ENCODE measurements around the gene XRCC4. TPM values are rescaled to one million over a fixed set of nuclear protein-coding genes. Genes with fewer than 3 reads are reported as not detected.
"Not testable (repeated sequence)": the region's sequence is repeated elsewhere in the genome, so short reads cannot be mapped to it uniquely, and the experiment has no call there.

XRCC4 gene
- polyA plus RNA-seq, 4 donors: 11.2 to 15.2 (median 12.4) TPM

GRCh38 chr5:83107692-83108420 is 30.5 kb downstream of the XRCC4 start:
- DNase-seq (ENCODE audit: low read depth in 4 of 4, low spot score in 2 of 4): no peak

GRCh38 chr5:83109380-83109779 is 32.0 kb downstream of the XRCC4 start:
- no peak for DNase-seq (ENCODE audit: low read depth in 4 of 4, low spot score in 2 of 4)

GRCh38 chr5:83115816-83116215 is 38.5 kb downstream of the XRCC4 start:
- no peak for DNase-seq (ENCODE audit: low read depth in 4 of 4, low spot score in 2 of 4)

GRCh38 chr5:83118471-83118870 is 41.1 kb downstream of the XRCC4 start:
- no peak for DNase-seq (ENCODE audit: low read depth in 4 of 4, low spot score in 2 of 4)

GRCh38 chr5:83118976-83119375 is 41.6 kb downstream of the XRCC4 start:
- no peak for DNase-seq (ENCODE audit: low read depth in 4 of 4, low spot score in 2 of 4)

DNA sequence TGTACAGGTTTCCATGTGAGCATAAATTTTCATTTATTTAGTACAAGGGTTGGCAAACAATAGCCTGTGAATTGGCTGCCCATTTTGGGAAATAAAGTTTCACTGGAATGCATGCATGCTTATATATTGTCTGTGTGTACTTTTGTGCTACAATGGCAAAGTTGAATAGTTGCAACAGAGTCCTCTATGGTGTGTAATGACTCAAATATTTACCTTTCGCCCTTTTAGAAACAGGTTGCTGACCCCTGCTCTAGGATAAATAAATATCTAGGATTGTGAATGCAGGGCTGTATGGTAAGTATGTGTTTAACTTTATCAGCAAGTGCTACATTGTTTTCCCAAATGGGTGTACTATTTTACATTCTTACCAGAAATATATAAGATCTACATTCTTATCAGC is 47.2 kb downstream of the XRCC4 start:
- DNase-seq (ENCODE audit: low read depth in 4 of 4, low spot score in 2 of 4): no peak

DNA sequence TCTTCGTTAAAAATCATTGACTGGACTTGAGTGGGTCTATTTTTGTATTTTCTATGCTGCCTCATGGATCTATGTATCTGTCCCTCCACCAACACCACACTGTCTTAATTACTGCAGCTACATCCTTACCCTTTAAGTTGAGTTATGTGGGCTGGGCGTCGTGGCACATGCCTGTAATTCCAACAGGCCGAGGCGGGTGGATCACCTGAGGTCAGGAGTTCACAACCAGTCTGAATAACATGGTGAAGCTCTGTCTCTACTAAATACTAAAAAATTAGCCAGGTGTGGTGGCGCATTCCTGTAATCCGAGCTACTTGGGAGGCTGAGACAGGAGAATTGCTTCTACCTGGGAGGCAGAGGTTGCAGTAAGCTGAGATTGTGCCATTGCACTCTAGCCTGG is 48.2 kb downstream of the XRCC4 start:
- no peak for DNase-seq (ENCODE audit: low read depth in 4 of 4, low spot score in 2 of 4)

DNA sequence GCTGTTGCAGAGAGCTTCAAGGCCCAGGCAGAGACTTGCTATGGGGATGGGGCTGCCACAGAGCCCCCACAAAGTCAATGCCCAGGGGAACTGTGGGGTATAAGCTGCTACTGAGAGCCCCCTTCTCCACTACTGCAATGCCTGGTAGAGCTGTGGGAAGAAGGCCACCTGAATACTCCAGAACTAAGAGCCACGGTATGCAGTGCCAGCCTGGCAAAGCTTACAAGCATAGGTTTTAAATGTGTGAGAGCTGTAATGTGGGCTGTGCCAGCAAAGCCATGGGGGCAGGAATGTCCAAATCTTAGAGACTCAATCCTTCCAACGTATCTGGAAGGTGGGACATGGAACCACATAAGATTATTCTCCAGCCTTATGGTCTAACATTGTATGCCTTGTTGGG is 49.2 kb downstream of the XRCC4 start:
- DNase-seq (ENCODE audit: low read depth in 4 of 4, low spot score in 2 of 4): no peak

GRCh38 chr5:83133797-83134196 is 56.5 kb downstream of the XRCC4 start:
- DNase-seq (ENCODE audit: low read depth in 4 of 4, low spot score in 2 of 4): no peak

GRCh38 chr5:83142526-83142925 is 65.2 kb downstream of the XRCC4 start:
- DNase-seq (ENCODE audit: low read depth in 4 of 4, low spot score in 2 of 4): no peak

GRCh38 chr5:83145241-83145640 is 67.9 kb downstream of the XRCC4 start:
- no peak for DNase-seq (ENCODE audit: low read depth in 4 of 4, low spot score in 2 of 4)

- DNase-seq (ENCODE audit: low read depth in 4 of 4, low spot score in 2 of 4): no peak
These were observed 68.6 kb downstream of the XRCC4 start for GRCh38 chr5:83145882-83146331.

DNA sequence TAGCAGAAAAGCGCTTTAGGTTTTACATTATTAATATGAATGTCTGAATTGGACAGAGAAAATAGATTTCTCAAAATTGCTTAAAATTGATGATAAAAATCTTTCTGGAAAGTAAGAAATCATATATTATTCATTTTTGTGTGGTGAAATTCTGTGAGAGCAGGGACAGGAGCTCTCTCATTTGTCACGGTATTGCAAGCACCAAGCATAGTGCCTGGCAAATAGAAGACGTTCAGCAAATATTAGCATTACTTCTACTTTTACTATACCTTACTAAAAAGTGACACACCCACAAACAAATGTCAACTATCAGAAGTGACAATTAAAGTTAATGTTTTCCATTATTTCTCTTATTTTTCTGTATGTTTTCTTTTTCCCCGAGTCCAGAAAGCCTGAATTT is 69.1 kb downstream of the XRCC4 start:
- no peak for DNase-seq (ENCODE audit: low read depth in 4 of 4, low spot score in 2 of 4)

DNA sequence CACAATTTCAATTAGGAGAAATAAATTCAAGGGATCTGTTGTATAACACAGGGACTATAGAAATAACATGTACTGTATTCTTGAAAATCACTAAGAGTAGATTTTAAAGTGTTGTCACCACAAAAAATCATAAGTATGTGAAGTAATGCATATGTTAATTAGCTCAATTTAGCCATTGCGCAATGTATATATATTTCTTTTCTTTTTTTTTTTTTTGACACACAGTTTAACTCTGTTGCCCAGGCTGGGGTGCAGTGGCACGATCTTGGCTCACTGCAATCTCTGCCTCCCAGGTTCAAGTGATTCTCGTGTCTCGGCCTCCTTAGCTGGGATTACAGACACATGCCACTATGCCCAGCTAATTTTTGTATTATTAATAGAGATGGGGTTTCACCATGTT is 70.2 kb downstream of the XRCC4 start:
- DNase-seq (ENCODE audit: low read depth in 4 of 4, low spot score in 2 of 4): no peak

- DNase-seq (ENCODE audit: low read depth in 4 of 4, low spot score in 2 of 4): no peak
These were observed 71.0 kb downstream of the XRCC4 start for GRCh38 chr5:83148370-83148769.

- no peak for DNase-seq (ENCODE audit: low read depth in 4 of 4, low spot score in 2 of 4)
These were observed 72.3 kb downstream of the XRCC4 start for GRCh38 chr5:83149671-83150070.

GRCh38 chr5:83151821-83152220 is 74.5 kb downstream of the XRCC4 start:
- no peak for DNase-seq (ENCODE audit: low read depth in 4 of 4, low spot score in 2 of 4)

DNA sequence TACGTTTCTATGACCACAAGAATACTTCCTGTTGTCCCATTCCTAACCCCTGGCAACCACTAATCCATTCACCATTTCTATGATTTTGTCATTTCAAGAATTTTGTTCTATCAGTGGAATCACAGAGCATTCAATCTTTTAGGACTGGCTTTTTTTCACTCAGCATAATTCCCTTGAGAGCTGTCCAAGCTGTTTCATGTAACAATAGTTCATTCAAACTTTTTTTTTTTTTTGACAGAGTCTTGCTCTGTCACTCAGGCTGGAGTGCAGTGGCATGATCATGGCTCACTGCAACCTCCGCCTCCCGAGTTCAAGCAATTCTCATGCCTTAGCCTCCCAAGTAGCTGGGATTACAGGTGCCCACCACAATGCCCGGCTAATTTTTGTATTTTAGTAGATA is 75.6 kb downstream of the XRCC4 start:
- DNase-seq (ENCODE audit: low read depth in 4 of 4, low spot score in 2 of 4): not testable (repeated sequence)

DNA sequence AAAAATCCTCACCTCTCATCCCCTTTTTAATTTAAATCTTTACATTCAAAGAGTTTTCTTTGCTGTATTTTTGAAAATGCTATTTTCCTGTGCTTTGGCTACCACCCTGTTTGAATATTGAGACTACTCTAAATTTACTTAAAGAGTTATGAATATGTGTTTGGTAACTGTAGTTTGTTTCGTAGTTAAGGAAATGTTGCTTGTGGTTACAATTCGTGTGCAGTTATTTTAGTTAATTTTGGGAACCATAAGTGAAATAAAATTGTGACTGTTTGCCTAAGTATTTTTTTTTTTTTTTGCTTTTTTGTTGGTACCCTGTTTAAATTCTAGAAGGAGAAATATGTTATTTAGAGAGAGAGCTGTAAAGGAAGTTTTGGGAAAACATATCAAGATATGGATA is 78.7 kb downstream of the XRCC4 start:
- no peak for DNase-seq (ENCODE audit: low read depth in 4 of 4, low spot score in 2 of 4)

- no peak for DNase-seq (ENCODE audit: low read depth in 4 of 4, low spot score in 2 of 4)
These were observed 79.8 kb downstream of the XRCC4 start for GRCh38 chr5:83157163-83157562.

- DNase-seq (ENCODE audit: low read depth in 4 of 4, low spot score in 2 of 4): no peak
These were observed 85.3 kb downstream of the XRCC4 start for GRCh38 chr5:83162601-83163000.

DNA sequence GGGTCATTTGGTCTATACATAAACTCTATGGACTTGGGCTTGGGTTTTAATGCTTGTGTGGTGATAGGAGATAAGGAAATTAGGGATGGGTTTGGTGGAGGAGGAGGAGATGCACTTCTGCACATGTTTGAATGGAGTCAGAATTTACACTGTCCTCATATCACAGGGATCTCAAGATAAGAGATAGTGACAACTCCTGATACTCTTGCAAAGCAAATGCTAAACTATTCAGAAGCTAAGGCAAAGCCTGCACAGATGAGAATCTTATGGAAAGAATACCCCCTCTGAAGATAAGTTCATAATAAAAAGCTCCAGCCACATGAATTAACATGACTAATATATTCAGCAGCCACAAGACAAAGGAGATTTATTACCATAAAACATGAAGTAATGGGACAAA is 90.2 kb downstream of the XRCC4 start:
- DNase-seq (ENCODE audit: low read depth in 4 of 4, low spot score in 2 of 4): no peak

Data from left renal cortex interstitium (tissue), 4 donors.